Measurements from ENCODE around the gene DCTD. TPM values are rescaled to one million over a fixed set of nuclear protein-coding genes. Genes with fewer than 3 reads are reported as not detected.

The DCTD gene
- total RNA-seq, 2 donors from 2014 or later, result 41.8 to 65.8 TPM

- ATAC-seq, result no peak
- no peak for DNase-seq
- intact Hi-C loops (cut with DNase I, micrococcal nuclease), result no loop called here
Observed at GRCh38 chr4:182855877-182856276, 61.3 kb downstream of the DCTD start.

GRCh38 chr4:182855312-182855711, 61.9 kb downstream of the DCTD start:
- ATAC-seq, result no peak
- intact Hi-C loops (cut with DNase I, micrococcal nuclease), result no loop called here
- no peak for DNase-seq

GRCh38 chr4:182854466-182854865, 62.7 kb downstream of the DCTD start:
- no peak for ATAC-seq
- intact Hi-C loops (cut with DNase I, micrococcal nuclease), result no loop called here
- no peak for DNase-seq

- no peak for DNase-seq
- intact Hi-C loops (cut with DNase I, micrococcal nuclease), result no loop called here
- ATAC-seq, result no peak
Observed at GRCh38 chr4:182853731-182854330, 63.4 kb downstream of the DCTD start.

- ATAC-seq (no peak), DNase-seq (no peak)
- intact Hi-C loops (cut with DNase I, micrococcal nuclease), result no loop called here
Observed at GRCh38 chr4:182848685-182849084, 68.5 kb downstream of the DCTD start.

- ATAC-seq, result no peak
- DNase-seq, result no peak
- intact Hi-C loops (cut with DNase I, micrococcal nuclease), result no loop called here
Observed at GRCh38 chr4:182847576-182848450, 69.4 kb downstream of the DCTD start.

- DNase-seq (no peak), ATAC-seq (no peak)
- intact Hi-C loops (cut with DNase I, micrococcal nuclease), result no loop called here
Observed at GRCh38 chr4:182846036-182846435, 71.2 kb downstream of the DCTD start.

- ATAC-seq (no peak), DNase-seq (no peak)
Observed at GRCh38 chr4:182845618-182846017, 71.6 kb downstream of the DCTD start.

GRCh38 chr4:182843808-182844325, 73.3 kb downstream of the DCTD start:
- ATAC-seq (no peak), DNase-seq (no peak)
- intact Hi-C loops (cut with DNase I, micrococcal nuclease), result no loop called here

More at GRCh38 chr4:182845618-182846017, 71.6 kb downstream of the DCTD start:
- intact Hi-C loops (cut with DNase I, micrococcal nuclease), result no loop called here

- DNase-seq (no peak), ATAC-seq (no peak)
- intact Hi-C loops (cut with DNase I, micrococcal nuclease), result no loop called here
Observed at GRCh38 chr4:182842759-182843390, 74.3 kb downstream of the DCTD start.

- intact Hi-C loops (cut with DNase I, micrococcal nuclease), result no loop called here
Observed at GRCh38 chr4:182842104-182842600, 75.0 kb downstream of the DCTD start.

GRCh38 chr4:182840108-182840507, 77.1 kb downstream of the DCTD start:
- ATAC-seq, result no peak
- intact Hi-C loops (cut with DNase I, micrococcal nuclease), result no loop called here
- no peak for DNase-seq

More at GRCh38 chr4:182842104-182842600, 75.0 kb downstream of the DCTD start:
- DNase-seq (no peak), ATAC-seq (no peak)

Other genes starting within 250 kb of the DCTD start
- 1 to 10 TPM; 5.3 to 6.3 TPM for gene WWC2, start 181.9 kb upstream of the DCTD start, total RNA-seq